Right renal cortex interstitium (tissue), 3 donors: ENCODE measurements around the gene PMP22. TPM values are rescaled to one million over a fixed set of nuclear protein-coding genes. Genes with fewer than 3 reads are reported as not detected.
"Not testable (repeated sequence)": the region's sequence is repeated elsewhere in the genome, so short reads cannot be mapped to it uniquely, and the experiment has no call there.

Experiments used
- DNase-seq, 3 donors: peaks; one replicate each; pipeline ENCODE4 v3.0.0-alpha.2; 2013; ENCODE audit warnings: low read depth in 3 of 3, low spot score in 2 of 3
- polyA plus RNA-seq, 3 donors: library from polyadenylated mRNA; unstranded; fragments of 120-200 nt; gene quantifications; one replicate each; pipeline ENCODE4 v1.2.1, GENCODE V29; 2013; ENCODE audit not compliant: insufficient read length in 3 of 3

Gene PMP22
- polyA plus RNA-seq, 3 donors, result 59.6 to 66.2 (median 60.4) TPM

- peak in 2 of 3 donors; percentile 36 to 45 for DNase-seq
These were observed 7.8 kb downstream of the PMP22 start for GRCh38 chr17:15257258-15257788.

GRCh38 chr17:15256689-15257088 lies 8.4 kb downstream of the PMP22 start:
- no peak for DNase-seq

GRCh38 chr17:15255713-15256454 lies 9.2 kb downstream of the PMP22 start:
- DNase-seq, result no peak

GRCh38 chr17:15250135-15250860 lies 14.8 kb downstream of the PMP22 start:
- DNase-seq, result no peak

- DNase-seq, result no peak
These were observed 15.6 kb downstream of the PMP22 start for GRCh38 chr17:15249487-15249886.

GRCh38 chr17:15247891-15248529 lies 17.1 kb downstream of the PMP22 start:
- no peak for DNase-seq

GRCh38 chr17:15245054-15245453 lies 20.1 kb downstream of the PMP22 start:
- DNase-seq, result no peak

- DNase-seq, result no peak
These were observed 24.5 kb downstream of the PMP22 start for GRCh38 chr17:15240644-15241043.

GRCh38 chr17:15239491-15239890 lies 25.6 kb downstream of the PMP22 start:
- DNase-seq, result no peak

GRCh38 chr17:15238676-15239422 lies 26.3 kb downstream of the PMP22 start:
- no peak for DNase-seq

GRCh38 chr17:15238057-15238456 lies 27.1 kb downstream of the PMP22 start:
- DNase-seq, result no peak

GRCh38 chr17:15237106-15237425 lies 28.1 kb downstream of the PMP22 start:
- no peak for DNase-seq

- no peak for DNase-seq
These were observed 28.6 kb downstream of the PMP22 start for GRCh38 chr17:15236281-15237105.

- no peak for DNase-seq
These were observed 31.2 kb downstream of the PMP22 start for GRCh38 chr17:15233971-15234370.

- DNase-seq, result no peak
These were observed 31.9 kb downstream of the PMP22 start for GRCh38 chr17:15233022-15233805.

- no peak for DNase-seq
These were observed 32.6 kb downstream of the PMP22 start for GRCh38 chr17:15232517-15232915.

GRCh38 chr17:15231851-15232516 lies 33.1 kb downstream of the PMP22 start:
- DNase-seq, result no peak

GRCh38 chr17:15230866-15231265 lies 34.3 kb downstream of the PMP22 start:
- DNase-seq, result no peak

- DNase-seq, result not testable (repeated sequence)
These were observed 43.3 kb downstream of the PMP22 start for GRCh38 chr17:15221827-15222226.
